MCF 10A (cell line): ENCODE measurements around the gene DKC1. TPM values are rescaled to one million over a fixed set of nuclear protein-coding genes. Genes with fewer than 3 reads are reported as not detected.

Experiments used
- BruUV-seq: library from RNA; stranded (reverse); fragments of 400-500 nt; replicated peaks from 2 replicates; lab custom pipeline; 2021; lab: Mats Ljungman, UMichigan
- CTCF ChIA-PET: fragments of 300-600 bp; sonication (Branson Sonifier 250); formaldehyde crosslinking; extraction: SDS; loops from one replicate; lab custom pipeline; 2021; ENCODE audit warnings: antibody characterized with exemption, inconsistent platforms; lab: Yijun Ruan, JAX
- POLR2A ChIA-PET: fragments of 300-600, 350-650 bp; sonication (Branson Sonifier 250); formaldehyde crosslinking; extraction: SDS; loops from one replicate; lab custom pipeline; 2020; ENCODE audit warnings: antibody characterized with exemption, inconsistent platforms; lab: Yijun Ruan, JAX
- DNase-seq: peaks from one replicate; pipeline ENCODE4 v3.0.0-alpha.2; 2018; ENCODE audit not compliant: unreplicated experiment
- H3K27ac Mint-ChIP-seq: one replicate; pipeline ENCODE4 v1.8.0; 2022; ENCODE audit warnings: mild to moderate bottlenecking, low read depth, mixed read lengths; ENCODE audit not compliant: unreplicated experiment
- H3K27me3 Mint-ChIP-seq: one replicate; pipeline ENCODE4 v1.8.0; 2022; ENCODE audit warnings: mixed read lengths; ENCODE audit not compliant: insufficient read depth, unreplicated experiment
- H3K36me3 Mint-ChIP-seq: one replicate; pipeline ENCODE4 v1.8.0; 2022; ENCODE audit warnings: mild to moderate bottlenecking, moderate library complexity, mixed read lengths; ENCODE audit not compliant: insufficient read depth, unreplicated experiment
- H3K4me1 Mint-ChIP-seq: one replicate; pipeline ENCODE4 v1.8.0; 2022; ENCODE audit warnings: mixed read lengths; ENCODE audit not compliant: insufficient read depth, unreplicated experiment
- H3K4me3 Mint-ChIP-seq: one replicate; pipeline ENCODE4 v1.8.0; 2022; ENCODE audit warnings: mild to moderate bottlenecking, moderate library complexity, mixed read lengths; ENCODE audit not compliant: unreplicated experiment
- H3K9me3 Mint-ChIP-seq: one replicate; pipeline ENCODE4 v1.8.0; 2022; ENCODE audit warnings: mixed read lengths; ENCODE audit not compliant: unreplicated experiment
- intact Hi-C: fragments of 100-400 bp; cut with micrococcal nuclease; formaldehyde crosslinking; loops from 2 replicates; pipeline ENCODE4 v1.14.1; 2022
- total RNA-seq: library from RNA; stranded (reverse); gene quantifications from 2 replicates; pipeline ENCODE4 v1.2.3, GENCODE V29; 2022
- TF ChIP-seq, protein P1 (sequence below): fragments of 200-600 bp; IDR thresholded peaks from one replicate; pipeline ENCODE4 v1.8.0; 2022; ENCODE audit warnings: antibody characterized with exemption, mild to moderate bottlenecking; ENCODE audit not compliant: unreplicated experiment

DKC1 gene
- total RNA-seq, 1 experiment from 2014 or later: 196 TPM

GRCh38 chrX:154731184-154731583 is 31.5 kb upstream of the DKC1 start:
- no peaks in the 10 kb centered on the region for H3K27me3 Mint-ChIP-seq
- ChIA-PET POLR2A (interaction anchor here (0.8 to 5.8 kb wide), 4 partner anchors 11 to 30 kb away, joined by 3 to 37 read pairs (median 20); partner anchors contain the start of gene GAB3), CTCF (interaction anchor here (0.5 to 6.1 kb wide), 5 partner anchors 13 to 187 kb away, joined by 3 to 62 read pairs (median 5); no protein-coding TSS in a partner anchor)
- no TSS peak for BruUV-seq
- TF ChIP-seq, protein P1, sequence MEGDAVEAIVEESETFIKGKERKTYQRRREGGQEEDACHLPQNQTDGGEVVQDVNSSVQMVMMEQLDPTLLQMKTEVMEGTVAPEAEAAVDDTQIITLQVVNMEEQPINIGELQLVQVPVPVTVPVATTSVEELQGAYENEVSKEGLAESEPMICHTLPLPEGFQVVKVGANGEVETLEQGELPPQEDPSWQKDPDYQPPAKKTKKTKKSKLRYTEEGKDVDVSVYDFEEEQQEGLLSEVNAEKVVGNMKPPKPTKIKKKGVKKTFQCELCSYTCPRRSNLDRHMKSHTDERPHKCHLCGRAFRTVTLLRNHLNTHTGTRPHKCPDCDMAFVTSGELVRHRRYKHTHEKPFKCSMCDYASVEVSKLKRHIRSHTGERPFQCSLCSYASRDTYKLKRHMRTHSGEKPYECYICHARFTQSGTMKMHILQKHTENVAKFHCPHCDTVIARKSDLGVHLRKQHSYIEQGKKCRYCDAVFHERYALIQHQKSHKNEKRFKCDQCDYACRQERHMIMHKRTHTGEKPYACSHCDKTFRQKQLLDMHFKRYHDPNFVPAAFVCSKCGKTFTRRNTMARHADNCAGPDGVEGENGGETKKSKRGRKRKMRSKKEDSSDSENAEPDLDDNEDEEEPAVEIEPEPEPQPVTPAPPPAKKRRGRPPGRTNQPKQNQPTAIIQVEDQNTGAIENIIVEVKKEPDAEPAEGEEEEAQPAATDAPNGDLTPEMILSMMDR: no peak
- intact Hi-C loops: no loop called here
- no peak for DNase-seq
- H3K4me3 Mint-ChIP-seq: peak overlapping the region; percentile 39
- no peaks in the 10 kb centered on the region for H3K36me3 Mint-ChIP-seq
- H3K27ac Mint-ChIP-seq: peak overlapping the region; percentile 75
- no peaks in the 10 kb centered on the region for H3K9me3 Mint-ChIP-seq
- H3K4me1 Mint-ChIP-seq: peaks cover 91% of the 10 kb centered on the region

DNA sequence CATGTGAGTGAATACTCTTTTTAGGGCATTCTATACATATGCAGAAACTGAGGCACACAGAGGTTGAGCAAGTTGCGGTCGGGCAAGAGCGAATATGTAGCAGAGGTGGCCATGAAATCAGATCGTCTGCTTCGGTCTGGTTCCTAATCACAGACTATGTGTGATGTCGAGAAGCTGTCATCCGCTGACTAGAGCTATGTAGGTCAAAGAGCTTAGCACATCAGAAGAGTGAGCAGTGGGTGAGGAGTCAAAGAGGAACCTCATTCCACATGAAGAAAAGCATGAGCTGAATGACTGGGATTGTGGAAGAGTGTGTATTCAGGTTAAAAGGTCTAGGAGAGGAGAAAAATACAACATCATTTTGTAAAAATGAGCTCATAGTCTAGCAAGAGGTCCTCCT is 30.8 kb upstream of the DKC1 start:
- H3K4me1 Mint-ChIP-seq: peaks cover 90% of the 10 kb centered on the region
- DNase-seq: no peak
- BruUV-seq: no TSS peak
- TF ChIP-seq, protein P1: no peak
- intact Hi-C loops: no loop called here
- ChIA-PET POLR2A (interaction anchor here (1.2 to 5.8 kb wide), 5 partner anchors 12 to 132 kb away, joined by 3 to 37 read pairs (median 3); partner anchors contain the start of gene GAB3), CTCF (interaction anchor here (0.9 to 6.1 kb wide), 3 partner anchors 14 to 19 kb away, joined by 3 to 62 read pairs (median 35); no protein-coding TSS in a partner anchor)
- H3K9me3 Mint-ChIP-seq: no peaks in the 10 kb centered on the region
- H3K27me3 Mint-ChIP-seq: no peaks in the 10 kb centered on the region
- no peaks in the 10 kb centered on the region for H3K36me3 Mint-ChIP-seq
- no peak overlapping the region for H3K4me3 Mint-ChIP-seq
- peak overlapping the region; percentile 77 for H3K27ac Mint-ChIP-seq

DNA sequence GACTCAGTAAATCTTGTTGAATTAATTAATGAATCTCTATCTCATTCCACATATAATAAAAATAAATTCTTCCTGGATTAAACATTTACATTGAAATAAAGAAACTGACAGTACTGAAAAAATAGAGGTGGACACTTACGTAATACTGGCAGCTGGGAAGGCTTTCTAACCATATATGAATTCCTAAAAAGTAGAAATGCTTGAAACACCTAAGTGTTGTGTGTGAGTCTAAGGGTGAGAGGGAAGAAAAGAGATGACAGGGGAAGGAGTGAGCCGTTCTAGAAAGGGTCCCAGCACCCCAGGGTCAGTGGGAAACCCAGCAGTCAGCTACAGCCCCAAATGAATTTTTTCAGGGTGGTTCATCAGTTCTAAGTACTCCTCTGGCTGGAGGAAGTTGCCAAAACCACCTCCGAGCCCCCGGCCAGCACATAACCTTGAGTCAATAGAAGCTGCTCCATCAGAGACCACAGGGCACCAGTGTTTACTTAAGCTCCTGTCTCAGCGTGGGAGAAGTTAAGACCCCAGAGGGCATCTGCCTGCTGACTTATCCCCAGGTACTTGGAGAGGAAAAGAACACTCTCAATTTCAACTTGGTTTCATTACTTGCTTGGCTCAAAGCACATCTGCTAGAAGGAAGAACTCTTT is 30.1 kb upstream of the DKC1 start:
- CTCF ChIA-PET: interaction anchor here (0.9 to 6.1 kb wide), 3 partner anchors 14 to 19 kb away, joined by 3 to 62 read pairs (median 35); no protein-coding TSS in a partner anchor
- no peak overlapping the region for H3K4me3 Mint-ChIP-seq
- POLR2A ChIA-PET: interaction anchor here (1.3 to 5.8 kb wide), 4 partner anchors 13 to 132 kb away, joined by 3 to 37 read pairs (median 20); partner anchors contain the start of gene GAB3
- H3K36me3 Mint-ChIP-seq: no peaks in the 10 kb centered on the region
- intact Hi-C loops: no loop called here
- H3K27me3 Mint-ChIP-seq: no peaks in the 10 kb centered on the region
- no peaks in the 10 kb centered on the region for H3K9me3 Mint-ChIP-seq
- BruUV-seq: no TSS peak
- H3K27ac Mint-ChIP-seq: peak overlapping the region; percentile 77
- TF ChIP-seq, protein P1: no peak
- H3K4me1 Mint-ChIP-seq: peaks cover 92% of the 10 kb centered on the region
- peak; percentile 85 for DNase-seq

DNA sequence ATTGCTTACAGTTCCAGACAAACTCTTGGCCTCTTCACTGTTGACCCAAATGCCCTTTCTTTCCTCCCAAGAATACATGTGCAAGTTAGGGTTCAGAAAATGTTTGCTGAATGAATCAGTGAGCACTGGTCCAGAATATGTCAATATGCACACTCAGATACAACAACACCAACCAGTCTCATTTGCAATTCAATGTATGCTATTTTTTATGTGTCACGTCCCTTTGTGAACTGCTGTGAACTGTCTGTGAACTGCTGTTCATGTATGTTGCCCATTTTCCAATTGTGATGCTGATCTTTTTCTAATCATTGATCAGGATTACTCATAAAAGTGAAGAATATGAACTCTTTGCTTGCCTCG is 29.6 kb upstream of the DKC1 start:
- peak overlapping the region; percentile 77 for H3K27ac Mint-ChIP-seq
- intact Hi-C loops: no loop called here
- no peaks in the 10 kb centered on the region for H3K9me3 Mint-ChIP-seq
- no peak overlapping the region for H3K4me3 Mint-ChIP-seq
- POLR2A ChIA-PET: interaction anchor here (1.0 to 3.0 kb wide), 5 partner anchors 8 to 127 kb away, joined by 3 to 18 read pairs (median 3); no protein-coding TSS in a partner anchor
- DNase-seq: no peak
- CTCF ChIA-PET: interaction anchor here (5.2 to 6.1 kb wide), 2 partner anchors 15 kb away, joined by 35 to 62 read pairs; no protein-coding TSS in a partner anchor
- TF ChIP-seq, protein P1: no peak
- H3K4me1 Mint-ChIP-seq: peaks cover 93% of the 10 kb centered on the region
- no TSS peak for BruUV-seq
- no peaks in the 10 kb centered on the region for H3K27me3 Mint-ChIP-seq
- no peaks in the 10 kb centered on the region for H3K36me3 Mint-ChIP-seq
